ENCODE results near the gene TSLP.

Gene TSLP

GRCh38 chr5:111071413-111071812, at the start of gene TSLP:
Gene TSLP, plus strand, starts transcription at chr5:111071713. Its CDS starts 178 bp downstream, at chr5:111071891.
- DNase-seq: no peak

DNA sequence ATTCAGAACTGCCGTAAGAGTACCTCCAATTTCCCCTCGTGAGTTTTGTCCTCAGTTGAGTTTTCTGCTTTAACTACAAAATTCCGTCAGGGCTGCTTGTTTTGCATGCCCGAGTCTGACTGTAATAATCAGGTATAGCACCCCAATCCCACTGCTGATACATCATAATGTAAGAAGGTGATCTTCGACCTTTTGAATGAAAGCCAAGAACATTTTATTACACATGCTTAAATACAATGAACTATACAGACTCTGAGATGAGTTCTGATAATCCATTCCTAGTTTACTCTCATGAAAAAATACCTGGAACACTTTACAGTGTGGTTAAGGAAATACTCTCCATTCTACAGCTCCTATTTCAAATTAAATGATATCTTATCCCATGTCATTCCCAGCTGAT, 49.2 kb upstream of the TSLP start:
- DNase-seq: no peak

DNA sequence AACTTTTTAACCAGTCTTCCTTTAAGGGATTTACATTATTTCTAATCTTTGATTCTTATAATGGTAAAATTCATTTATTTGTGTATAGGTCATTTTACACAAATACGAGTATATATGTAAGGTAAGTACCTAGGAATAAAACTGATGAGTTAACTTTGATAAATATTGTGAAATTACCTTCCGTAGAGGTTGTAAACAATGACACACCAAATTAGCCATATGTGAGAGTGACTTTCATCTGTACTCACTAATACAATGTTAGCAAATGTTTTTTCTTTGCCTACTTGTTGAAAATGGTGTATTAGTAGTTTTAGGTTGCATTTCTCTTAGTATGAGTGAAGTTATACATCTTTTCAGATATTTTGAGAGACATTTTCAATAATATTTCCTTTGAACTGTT, 42.6 kb upstream of the TSLP start:
- DNase-seq: no peak

- no peak for DNase-seq
Observed at GRCh38 chr5:111043712-111044506, 27.6 kb upstream of the TSLP start.

DNA sequence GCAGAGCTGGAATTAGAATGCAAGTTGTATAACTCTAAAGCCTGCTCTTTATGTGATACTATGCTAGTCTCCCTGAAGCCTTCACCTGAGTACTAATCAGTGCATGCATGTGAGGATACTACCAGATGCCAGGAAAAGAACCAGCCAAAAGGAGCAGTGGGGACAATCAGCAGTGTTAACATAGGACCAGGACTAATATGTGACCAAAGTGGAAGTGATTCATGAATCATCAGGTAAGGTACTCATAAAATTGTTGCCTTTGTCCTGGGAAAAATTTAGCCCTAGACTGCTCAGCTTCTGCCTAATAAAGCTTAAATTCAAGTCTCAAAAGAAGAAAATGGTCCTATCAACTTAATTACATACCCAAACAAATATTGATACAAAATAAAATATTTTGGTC, 13.4 kb upstream of the TSLP start:
- no peak for DNase-seq

DNA sequence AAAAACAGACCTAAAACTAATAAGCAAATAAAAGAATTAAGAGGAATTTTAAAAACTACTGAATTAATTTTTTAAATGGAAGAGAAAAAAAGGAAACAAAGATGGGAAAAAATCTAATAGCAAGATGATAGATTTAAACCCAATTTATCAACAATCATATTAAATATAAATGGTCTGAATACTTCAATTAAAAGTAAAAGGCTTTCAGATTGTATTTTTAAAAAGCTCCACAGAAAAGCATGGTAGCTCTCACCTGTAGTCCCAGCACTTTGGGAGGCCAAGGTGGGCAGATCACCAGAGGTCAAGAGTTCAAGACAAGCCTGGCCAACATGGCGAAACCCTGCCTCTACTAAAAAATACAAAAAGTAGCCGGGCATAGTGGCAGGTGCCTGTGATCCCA, 11.3 kb upstream of the TSLP start:
- no peak for DNase-seq

DNA sequence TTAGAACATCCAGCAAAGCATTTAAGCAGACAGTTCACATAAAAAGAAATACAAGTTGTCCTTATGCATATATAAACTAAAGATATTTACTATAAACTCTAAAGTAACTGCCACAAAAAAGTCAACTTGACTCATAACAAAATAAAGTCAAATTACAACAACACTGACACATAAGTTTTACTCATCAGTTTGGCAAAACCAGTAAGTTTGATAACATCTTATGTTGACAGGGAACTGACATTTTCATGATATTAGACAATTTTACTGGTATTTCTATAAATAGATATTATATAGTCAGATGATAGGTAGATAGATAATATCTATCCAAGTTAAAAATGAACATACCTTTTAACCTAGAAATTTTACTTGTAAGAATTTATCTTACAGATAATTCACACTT, 9.9 kb upstream of the TSLP start:
- no peak for DNase-seq

GRCh38 chr5:111063709-111064322, 7.7 kb upstream of the TSLP start:
- no peak for DNase-seq

DNA sequence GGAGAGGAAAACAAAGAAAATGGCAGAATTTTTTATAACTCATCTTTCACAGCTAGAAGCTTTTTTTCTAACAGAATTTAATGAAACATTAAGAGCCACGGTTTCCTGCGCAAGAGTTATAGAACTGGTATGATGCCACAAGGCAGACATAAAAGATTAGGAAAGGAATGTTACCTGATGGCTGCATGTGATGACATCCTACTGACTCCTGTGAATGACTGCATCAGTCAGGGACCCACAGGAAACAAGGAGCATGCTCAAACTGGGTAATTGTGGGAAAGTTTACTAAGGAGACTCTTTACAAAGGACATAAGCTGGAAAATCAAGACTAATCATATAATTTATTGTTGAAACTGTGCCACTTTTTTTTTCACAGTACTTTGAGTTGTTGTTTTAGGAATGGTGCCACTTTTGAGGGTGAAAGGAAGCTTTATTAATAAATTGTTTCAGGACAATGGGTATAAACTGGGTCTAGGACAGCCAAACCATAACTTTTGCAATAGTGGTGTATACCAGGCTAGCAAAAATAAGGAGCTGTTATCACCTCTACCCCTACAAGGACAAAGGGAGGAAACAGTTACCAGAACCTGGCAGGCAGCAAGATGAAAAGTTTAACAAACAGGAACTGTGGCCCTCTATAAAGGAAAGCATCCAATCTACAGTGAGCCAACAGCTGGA, 5.1 kb upstream of the TSLP start:
- DNase-seq: no peak

DNA sequence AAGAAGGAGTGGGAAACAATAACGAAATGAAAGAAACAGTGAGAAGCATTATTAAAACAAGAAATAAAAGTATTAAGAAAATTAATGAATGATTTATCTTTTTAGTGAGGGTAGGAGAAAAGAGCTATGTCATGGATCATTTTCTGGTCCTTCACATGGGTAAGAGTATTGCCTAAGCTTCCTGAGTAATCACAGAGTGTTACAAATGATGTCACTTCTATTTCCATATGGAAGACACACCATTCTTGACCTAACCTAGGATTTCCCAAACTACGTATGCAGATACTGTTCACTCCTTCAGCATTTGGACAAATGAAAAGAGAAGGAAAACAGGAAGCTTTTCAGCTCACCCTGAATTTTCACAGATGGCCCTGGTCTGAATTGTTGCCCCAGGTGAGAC, 3.3 kb upstream of the TSLP start:
- no peak for DNase-seq

GRCh38 chr5:111069839-111070238, 1.7 kb upstream of the TSLP start:
- DNase-seq: no peak

GRCh38 chr5:111070272-111071134, 1.0 kb upstream of the TSLP start:
- no peak for DNase-seq

DNA sequence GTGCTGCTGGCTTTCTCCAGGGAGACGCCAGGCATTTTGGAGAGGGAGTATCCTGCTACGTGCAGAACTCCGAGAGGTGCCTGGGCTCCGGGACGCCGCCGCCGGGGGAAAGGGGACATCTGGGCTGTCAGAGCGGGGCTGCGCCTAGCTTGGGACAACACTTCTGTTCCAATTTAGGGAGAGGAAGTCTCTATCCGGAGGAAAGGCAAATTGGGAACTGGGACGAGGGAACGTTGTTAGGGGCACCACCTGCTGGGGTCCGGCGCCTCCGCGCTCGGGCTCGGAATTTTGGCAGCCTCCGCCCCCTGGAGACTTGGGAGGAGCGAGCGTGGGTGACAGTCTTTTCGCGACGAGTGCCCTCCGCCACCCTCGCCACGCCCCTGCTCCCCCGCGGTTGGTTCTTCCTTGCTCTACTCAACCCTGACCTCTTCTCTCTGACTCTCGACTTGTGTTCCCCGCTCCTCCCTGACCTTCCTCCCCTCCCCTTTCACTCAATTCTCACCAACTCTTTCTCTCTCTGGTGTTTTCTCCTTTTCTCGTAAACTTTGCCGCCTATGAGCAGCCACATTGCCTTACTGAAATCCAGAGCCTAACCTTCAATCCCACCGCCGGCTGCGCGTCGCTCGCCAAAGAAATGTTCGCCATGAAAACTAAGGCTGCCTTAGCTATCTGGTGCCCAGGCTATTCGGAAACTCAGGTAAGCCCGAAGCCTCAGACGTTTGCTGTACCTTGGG, 1.6 kb downstream of the TSLP start:
- no peak for DNase-seq

DNA sequence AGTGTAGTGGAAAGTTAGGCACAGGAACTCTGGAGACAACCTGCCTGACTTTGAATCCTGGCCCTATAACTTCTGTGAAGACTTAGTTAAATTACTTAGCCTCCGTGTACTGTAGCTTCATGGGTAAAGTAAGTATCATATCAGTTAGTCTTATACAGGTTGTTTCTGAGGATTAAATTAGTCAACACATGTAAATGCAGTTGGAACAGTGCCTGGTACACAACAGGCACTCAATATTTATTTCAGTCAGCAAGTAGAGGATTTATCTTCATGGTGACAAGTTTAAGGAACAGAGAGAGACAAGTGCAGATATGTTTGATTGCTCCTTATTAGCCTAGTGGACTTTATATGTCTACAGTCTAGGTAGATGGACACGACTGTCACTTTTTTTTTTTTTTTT, 2.7 kb downstream of the TSLP start:
- no peak for DNase-seq

- no peak for DNase-seq
Observed at GRCh38 chr5:111075520-111075919, 4.0 kb downstream of the TSLP start.

GRCh38 chr5:111076091-111076490, 4.6 kb downstream of the TSLP start:
- DNase-seq: no peak

- no peak for DNase-seq
Observed at GRCh38 chr5:111077678-111078077, 6.2 kb downstream of the TSLP start.

GRCh38 chr5:111079846-111080245, 8.3 kb downstream of the TSLP start:
- no peak for DNase-seq

- no peak for DNase-seq
Observed at GRCh38 chr5:111083323-111083722, 11.8 kb downstream of the TSLP start.

GRCh38 chr5:111092062-111092853, 20.7 kb downstream of the TSLP start, which contains the start of gene WDR36:
Gene WDR36, plus strand, starts transcription at chr5:111092348. Its CDS starts 109 bp downstream, at chr5:111092457.
- DNase-seq: peak; percentile 75

DNA sequence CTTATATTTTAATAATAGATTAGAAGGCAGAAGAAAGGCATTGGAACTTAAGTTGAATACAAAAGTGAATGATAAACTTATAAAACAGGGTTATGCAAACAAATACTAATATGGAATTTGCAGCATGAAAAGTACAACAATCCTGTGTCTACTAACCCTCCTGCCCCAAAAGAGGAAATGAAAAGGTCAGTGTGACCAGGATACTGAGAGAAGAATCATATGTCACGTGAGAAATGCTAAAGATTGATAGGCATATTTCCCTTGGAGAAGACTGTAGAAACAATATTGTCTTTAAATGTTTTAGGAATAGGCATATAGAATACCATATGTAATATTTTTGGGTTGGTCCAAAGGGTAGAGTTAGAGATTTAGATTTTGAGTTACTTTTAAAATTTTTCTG, 24.5 kb downstream of the TSLP start:
- no peak for DNase-seq

All from SHP77 treated with DMSO at 0.1 percent for 48 hours (cell line).